Activated CD8-positive, alpha-beta T cell treated with anti-CD3 and anti-CD28 coated beads, Interleukin-2, amount 10 ng/mL, durations not matched to agents 7 days and 5 days (primary cell): ENCODE measurements around the gene TUBE1. TPM values are rescaled to one million over a fixed set of nuclear protein-coding genes. Genes with fewer than 3 reads are reported as not detected.

ENCODE experiments used
- ATAC-seq: fragments of 150-1000 bp; cut with Tn5 transposase; one replicate; pipeline ENCODE4 v1.10.0; 2021; ENCODE audit warnings: moderate library complexity
- CTCF ChIA-PET: fragments of 350-600 bp; sonication (Branson Sonifier 250); formaldehyde crosslinking; loops from one replicate; lab custom pipeline; 2021; ENCODE audit warnings: antibody characterized with exemption; lab: Charles Lee
- POLR2A ChIA-PET: fragments of 350-600 bp; sonication (Branson Sonifier 250); formaldehyde crosslinking; loops from one replicate; lab custom pipeline; 2021; ENCODE audit warnings: antibody characterized with exemption; lab: Charles Lee
- DNase-seq: peaks from one replicate; pipeline ENCODE4 v3.0.0-alpha.2; 2020
- H3K27ac Mint-ChIP-seq: one replicate; pipeline ENCODE4 v1.8.0; 2021; ENCODE audit warnings: mild to moderate bottlenecking, mixed read lengths
- H3K27me3 Mint-ChIP-seq: one replicate; pipeline ENCODE4 v1.8.0; 2021; ENCODE audit warnings: low read depth, mixed read lengths
- H3K36me3 Mint-ChIP-seq: one replicate; pipeline ENCODE4 v1.8.0; 2021; ENCODE audit warnings: low read depth, mixed read lengths
- H3K4me1 Mint-ChIP-seq: one replicate; pipeline ENCODE4 v1.8.0; 2021; ENCODE audit warnings: low read depth, mixed read lengths
- H3K4me3 Mint-ChIP-seq: one replicate; pipeline ENCODE4 v1.8.0; 2021; ENCODE audit warnings: mild to moderate bottlenecking, mixed read lengths
- H3K9me3 Mint-ChIP-seq: one replicate; pipeline ENCODE4 v1.8.0; 2022; ENCODE audit warnings: mixed read lengths; ENCODE audit not compliant: insufficient read depth
- total RNA-seq, 2 experiments: library from RNA; stranded (reverse); gene quantifications; one replicate each; pipeline ENCODE4 v1.2.3, GENCODE V29; 2021

The TUBE1 gene, protein sequence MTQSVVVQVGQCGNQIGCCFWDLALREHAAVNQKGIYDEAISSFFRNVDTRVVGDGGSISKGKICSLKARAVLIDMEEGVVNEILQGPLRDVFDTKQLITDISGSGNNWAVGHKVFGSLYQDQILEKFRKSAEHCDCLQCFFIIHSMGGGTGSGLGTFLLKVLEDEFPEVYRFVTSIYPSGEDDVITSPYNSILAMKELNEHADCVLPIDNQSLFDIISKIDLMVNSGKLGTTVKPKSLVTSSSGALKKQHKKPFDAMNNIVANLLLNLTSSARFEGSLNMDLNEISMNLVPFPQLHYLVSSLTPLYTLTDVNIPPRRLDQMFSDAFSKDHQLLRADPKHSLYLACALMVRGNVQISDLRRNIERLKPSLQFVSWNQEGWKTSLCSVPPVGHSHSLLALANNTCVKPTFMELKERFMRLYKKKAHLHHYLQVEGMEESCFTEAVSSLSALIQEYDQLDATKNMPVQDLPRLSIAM
- 10 to 100 TPM; 16.0 to 16.5 TPM for total RNA-seq

DNA sequence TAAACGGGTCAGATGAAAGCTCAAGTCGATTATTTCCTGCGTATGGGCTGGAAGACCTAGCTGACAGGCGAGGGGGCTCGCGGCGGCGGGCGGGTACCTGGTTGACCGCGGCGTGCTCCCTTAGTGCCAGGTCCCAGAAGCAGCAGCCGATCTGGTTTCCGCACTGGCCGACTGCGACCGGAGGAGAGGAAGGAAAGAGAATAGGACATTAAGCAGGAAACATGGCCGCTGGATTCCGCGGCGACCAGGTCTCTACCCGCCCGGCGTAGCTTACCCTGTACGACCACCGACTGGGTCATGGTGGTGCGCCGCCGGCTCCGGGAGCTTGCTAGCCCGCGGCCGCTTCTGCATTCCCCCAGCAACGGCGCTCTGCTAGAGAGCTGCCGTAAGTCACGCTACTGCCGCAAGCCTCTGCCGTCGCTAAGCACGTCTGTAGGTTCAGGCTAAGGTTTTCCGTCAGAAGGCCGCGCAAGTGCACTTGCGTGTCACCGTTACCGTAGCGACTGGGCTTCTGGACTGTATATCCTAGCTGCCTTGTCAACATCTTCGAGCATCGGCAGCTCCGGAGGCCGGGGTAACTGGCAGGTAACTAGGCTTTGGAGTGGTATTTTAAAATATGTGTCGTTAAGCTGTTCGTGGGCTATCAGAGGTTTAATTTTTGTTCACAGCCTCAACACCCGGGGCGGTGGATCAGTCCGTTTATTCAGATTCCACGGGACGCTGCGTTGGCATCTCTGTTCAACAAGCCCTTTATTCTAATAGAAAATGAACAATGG is at the start of gene TUBE1, which contains the start of gene FAM229B:
TSS of gene TUBE1 (minus strand) at position 347 of the 776 bp plus-strand sequence. CDS start at position 299, 48 bp downstream.
TSS of gene FAM229B (plus strand) at position 456 of the 776 bp plus-strand sequence. CDS start 11,693 bp downstream, outside the sequence.
- Mint-ChIP-seq H3K4me1 (peaks cover 3% of the 10 kb centered on the region), H3K9me3 (no peaks in the 10 kb centered on the region), H3K4me3 (no peak within 1 kb of the TSS), H3K27me3 (peaks cover 22% of the 10 kb centered on the region), H3K27ac (no peak within 1 kb of the TSS), H3K36me3 (peaks cover 3% of the 10 kb centered on the region)
- POLR2A ChIA-PET: interaction anchor here (0.6 to 2.1 kb wide), 15 partner anchors 11 to 1106 kb away, joined by 3 to 6 read pairs (median 3); partner anchors contain the start of genes REV3L and RPF2
- ATAC-seq (peak; percentile 96), DNase-seq (peak; percentile 95)
- CTCF ChIA-PET: interaction anchor here (0.7 to 7.5 kb wide), 18 partner anchors 11 to 829 kb away, joined by 3 to 99 read pairs (median 3); no protein-coding TSS in a partner anchor

DNA sequence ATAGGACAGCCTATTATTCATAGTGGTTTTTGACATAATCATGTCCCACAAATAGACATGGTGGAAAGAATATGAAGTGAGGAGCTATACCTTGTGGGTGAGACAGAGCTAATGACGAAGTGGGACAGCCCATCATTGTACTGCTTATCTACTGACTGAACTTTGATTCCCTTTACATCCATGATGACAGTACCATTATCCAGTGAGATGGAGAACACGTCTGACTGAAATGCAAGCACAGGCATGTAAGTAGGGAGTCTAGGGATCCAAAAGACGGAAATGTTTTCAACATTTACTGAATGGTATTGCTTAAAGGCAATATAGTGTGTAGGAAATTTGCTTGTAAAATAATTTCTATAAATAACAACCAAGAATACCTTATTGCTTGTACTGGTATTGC is 43.6 kb upstream of the TUBE1 start:
- no peaks in the 10 kb centered on the region for H3K9me3 Mint-ChIP-seq
- H3K4me1 Mint-ChIP-seq: no peaks in the 10 kb centered on the region
- no peak overlapping the region for H3K4me3 Mint-ChIP-seq
- no peaks in the 10 kb centered on the region for H3K36me3 Mint-ChIP-seq
- ATAC-seq (no peak), DNase-seq (no peak)
- H3K27me3 Mint-ChIP-seq: peaks cover 27% of the 10 kb centered on the region
- ChIA-PET POLR2A (no interaction called here), CTCF (interaction anchor here (1.8 kb wide), 1 partner anchor 33 kb away, joined by 9 read pairs; no protein-coding TSS in a partner anchor)
- H3K27ac Mint-ChIP-seq: no peak overlapping the region

DNA sequence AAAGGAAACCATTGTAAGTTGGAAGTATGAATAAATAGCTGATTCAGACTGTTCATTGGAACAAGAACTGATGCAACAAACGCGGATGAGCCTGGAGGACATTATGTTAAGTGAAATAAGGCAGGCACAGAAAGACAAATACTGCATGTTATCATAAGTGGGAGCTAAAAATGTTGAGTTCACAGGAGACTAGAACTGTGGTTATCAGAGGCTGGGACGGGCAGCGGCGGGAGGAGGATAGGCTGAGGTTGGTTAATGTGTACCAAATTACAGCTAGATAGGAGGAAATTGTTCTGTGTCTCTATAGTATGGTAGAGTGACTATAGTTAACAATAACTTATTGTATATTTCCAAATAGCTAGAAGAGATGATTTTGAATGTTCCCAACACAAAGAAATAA is 40.9 kb upstream of the TUBE1 start:
- peaks cover 18% of the 10 kb centered on the region for H3K27me3 Mint-ChIP-seq
- POLR2A ChIA-PET: no interaction called here
- no peaks in the 10 kb centered on the region for H3K9me3 Mint-ChIP-seq
- DNase-seq (no peak), ATAC-seq (no peak)
- H3K4me3 Mint-ChIP-seq: no peak overlapping the region
- H3K27ac Mint-ChIP-seq: no peak overlapping the region
- H3K4me1 Mint-ChIP-seq: no peaks in the 10 kb centered on the region
- H3K36me3 Mint-ChIP-seq: no peaks in the 10 kb centered on the region
- CTCF ChIA-PET: interaction anchor here (0.9 kb wide), 1 partner anchor 13 kb away, joined by 3 read pairs; no protein-coding TSS in a partner anchor

DNA sequence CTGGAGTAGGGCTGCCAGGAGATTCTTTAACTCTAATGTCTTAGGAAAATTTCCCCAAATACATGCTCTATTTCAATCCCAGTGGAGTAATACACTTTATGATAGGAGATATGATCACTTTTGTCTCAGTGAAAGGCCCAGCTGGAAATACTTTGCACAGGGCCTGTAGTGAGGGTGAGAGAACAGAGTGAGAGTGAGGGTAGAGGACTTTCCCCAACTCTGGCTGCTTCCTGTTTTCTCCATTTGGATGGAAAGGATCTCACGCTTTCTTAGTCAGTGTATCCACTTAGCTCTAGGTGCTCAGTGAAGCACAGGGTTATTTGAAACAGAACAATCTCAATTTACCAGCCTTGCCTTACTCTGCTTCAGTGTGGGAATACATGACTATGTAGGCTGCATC is 36.7 kb upstream of the TUBE1 start:
- POLR2A ChIA-PET: interaction anchor here (0.7 kb wide), 1 partner anchor 36 kb away, joined by 3 read pairs; the partner anchor contains the start of gene FAM229B
- Mint-ChIP-seq H3K4me3 (no peak overlapping the region), H3K4me1 (peaks cover 2% of the 10 kb centered on the region), H3K36me3 (no peaks in the 10 kb centered on the region), H3K9me3 (no peaks in the 10 kb centered on the region), H3K27ac (no peak overlapping the region), H3K27me3 (peaks cover 11% of the 10 kb centered on the region)
- DNase-seq (no peak), ATAC-seq (no peak)
- CTCF ChIA-PET: interaction anchor here (1.1 kb wide), 1 partner anchor 56 kb away, joined by 3 read pairs; no protein-coding TSS in a partner anchor

DNA sequence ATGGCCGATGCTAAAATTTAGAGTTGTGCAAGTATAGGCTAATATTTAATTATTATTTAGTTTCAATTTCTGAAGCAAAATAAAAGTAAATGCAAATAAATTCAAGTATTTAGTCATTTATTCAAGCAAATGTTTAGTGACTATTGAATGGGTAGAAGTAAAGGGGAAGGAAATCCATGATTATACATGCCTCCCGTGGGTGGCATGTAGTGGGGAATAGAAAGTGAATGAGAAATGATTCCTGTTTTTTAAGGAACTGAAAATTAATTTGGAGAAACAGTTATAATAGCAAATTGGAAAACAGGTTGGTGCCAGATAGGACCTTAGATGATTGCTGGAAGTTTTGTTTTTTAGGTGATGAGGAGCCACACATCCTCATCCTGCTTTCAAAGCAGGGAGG is 35.5 kb upstream of the TUBE1 start:
- Mint-ChIP-seq H3K4me3 (no peak overlapping the region), H3K27me3 (peaks cover 7% of the 10 kb centered on the region), H3K9me3 (no peaks in the 10 kb centered on the region), H3K27ac (no peak overlapping the region), H3K36me3 (no peaks in the 10 kb centered on the region), H3K4me1 (peaks cover 7% of the 10 kb centered on the region)
- DNase-seq (no peak), ATAC-seq (no peak)
- CTCF ChIA-PET: interaction anchor here (1.1 kb wide), 1 partner anchor 57 kb away, joined by 3 read pairs; no protein-coding TSS in a partner anchor
- POLR2A ChIA-PET: no interaction called here

DNA sequence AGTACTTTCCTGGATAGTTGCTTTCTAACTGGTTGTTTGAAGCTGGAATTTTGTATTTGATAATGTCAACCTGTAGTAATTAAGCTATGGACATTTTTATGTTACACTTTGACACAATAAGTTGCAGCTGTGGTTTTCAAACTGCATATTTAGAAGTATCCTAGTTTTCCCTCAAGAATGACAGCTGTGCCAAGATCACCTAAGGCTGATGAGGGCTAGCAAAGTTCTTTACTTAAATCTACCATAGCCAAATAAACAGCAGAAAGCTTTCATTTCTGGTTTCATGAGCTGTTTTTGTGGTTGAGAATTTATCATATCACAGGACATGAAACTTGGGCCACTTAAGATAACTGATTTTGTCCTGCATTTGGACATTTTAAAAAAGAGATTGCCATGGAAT is 30.8 kb upstream of the TUBE1 start:
- Mint-ChIP-seq H3K36me3 (no peaks in the 10 kb centered on the region), H3K9me3 (no peaks in the 10 kb centered on the region), H3K4me3 (no peak overlapping the region), H3K4me1 (peaks cover 18% of the 10 kb centered on the region), H3K27me3 (peaks cover 10% of the 10 kb centered on the region), H3K27ac (no peak overlapping the region)
- ATAC-seq: no peak
- ChIA-PET POLR2A (no interaction called here), CTCF (interaction anchor here (0.8 to 1.6 kb wide), 4 partner anchors 12 to 33 kb away, joined by 3 to 6 read pairs (median 3); partner anchors contain the start of genes FAM229B and TUBE1)
- DNase-seq: no peak

DNA sequence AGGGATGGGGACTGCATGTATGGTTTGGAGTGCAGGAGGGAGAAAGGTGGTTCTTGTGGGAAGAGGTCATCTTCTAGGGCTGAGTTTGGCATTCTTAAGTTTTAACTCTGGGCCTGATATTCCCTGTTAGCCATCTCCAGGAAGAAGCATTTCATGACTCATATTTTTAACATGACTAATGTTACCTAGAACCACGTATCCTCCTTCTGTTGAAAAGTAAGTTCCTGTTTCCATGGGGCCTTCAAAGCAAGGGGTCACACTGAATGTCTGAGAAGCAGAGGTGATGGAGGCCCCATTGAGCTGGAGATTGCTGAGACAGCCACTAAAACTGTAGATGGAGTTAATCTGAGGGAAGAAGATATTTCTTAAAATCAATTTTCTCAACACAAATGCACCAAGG is 30.3 kb upstream of the TUBE1 start:
- peaks cover 10% of the 10 kb centered on the region for H3K27me3 Mint-ChIP-seq
- CTCF ChIA-PET: interaction anchor here (0.8 to 1.6 kb wide), 4 partner anchors 12 to 33 kb away, joined by 3 to 6 read pairs (median 3); partner anchors contain the start of genes FAM229B and TUBE1
- POLR2A ChIA-PET: no interaction called here

DNA sequence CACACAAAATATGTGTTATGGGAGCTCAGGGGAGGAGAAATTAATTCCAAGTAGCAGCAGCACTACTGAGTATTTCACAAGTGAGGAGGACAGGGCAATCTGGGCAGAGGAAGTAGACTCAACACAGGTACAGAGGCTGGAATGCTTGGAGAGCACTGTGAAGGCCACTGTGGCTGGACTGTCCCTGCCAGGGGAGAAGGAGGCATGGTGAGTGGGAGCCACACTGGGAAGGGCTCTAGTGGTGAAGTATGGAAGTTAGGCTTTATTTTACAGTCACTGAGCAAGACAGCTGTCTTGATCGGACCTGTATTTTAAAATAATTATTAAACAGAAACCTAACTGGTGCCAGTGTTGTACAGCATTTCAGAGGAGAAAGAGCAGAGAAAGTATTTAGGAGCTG is 28.9 kb upstream of the TUBE1 start:
- no peak for ATAC-seq
- Mint-ChIP-seq H3K4me3 (no peak overlapping the region), H3K9me3 (no peaks in the 10 kb centered on the region), H3K27me3 (peaks cover 15% of the 10 kb centered on the region), H3K4me1 (peaks cover 17% of the 10 kb centered on the region), H3K36me3 (no peaks in the 10 kb centered on the region), H3K27ac (no peak overlapping the region)
- ChIA-PET CTCF (interaction anchor here (1.1 to 2.7 kb wide), 2 partner anchors 29 to 47 kb away, joined by 4 to 12 read pairs; partner anchors contain the start of genes FAM229B and TUBE1), POLR2A (no interaction called here)
- DNase-seq: no peak

More for the DNA sequence above, 30.3 kb upstream of the TUBE1 start:
- ATAC-seq: peak; percentile 55
- Mint-ChIP-seq H3K9me3 (no peaks in the 10 kb centered on the region), H3K27ac (no peak overlapping the region), H3K4me1 (peaks cover 17% of the 10 kb centered on the region), H3K36me3 (no peaks in the 10 kb centered on the region), H3K4me3 (no peak overlapping the region)
- DNase-seq: peak; percentile 29

DNA sequence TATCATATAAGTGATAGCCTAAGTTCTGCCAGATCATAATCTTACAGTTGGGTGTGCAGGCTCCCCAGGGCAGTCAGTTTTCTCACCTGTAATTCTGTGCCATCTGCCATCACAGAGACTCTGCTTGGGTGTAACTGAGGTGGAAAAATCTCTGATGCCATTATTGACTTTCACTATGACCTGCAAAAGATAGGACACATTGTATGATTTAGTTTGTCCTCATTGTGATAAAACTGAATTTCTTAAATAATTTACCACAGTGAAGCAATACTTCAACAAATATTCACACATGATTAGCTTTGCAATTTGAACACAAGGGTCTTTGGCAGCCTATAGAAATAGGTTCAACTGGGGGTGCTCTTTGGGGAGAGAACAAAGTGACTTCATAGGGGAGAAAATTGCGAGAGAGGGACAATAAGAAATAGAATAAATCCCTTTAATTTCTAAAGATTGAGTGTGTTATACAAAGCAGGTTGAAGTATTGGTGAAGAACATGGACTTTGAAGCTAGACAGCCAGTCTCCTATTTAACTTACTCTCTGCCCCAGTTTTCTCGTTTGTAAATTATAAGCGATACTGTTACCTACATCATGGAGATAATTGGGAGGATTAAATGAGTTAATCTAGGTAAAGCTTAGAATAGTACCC is 27.4 kb upstream of the TUBE1 start:
- Mint-ChIP-seq H3K9me3 (no peaks in the 10 kb centered on the region), H3K36me3 (no peaks in the 10 kb centered on the region), H3K27ac (no peak overlapping the region), H3K4me1 (peaks cover 17% of the 10 kb centered on the region), H3K27me3 (peaks cover 16% of the 10 kb centered on the region), H3K4me3 (no peak overlapping the region)
- ATAC-seq (no peak), DNase-seq (no peak)
- CTCF ChIA-PET: interaction anchor here (1.5 to 2.7 kb wide), 2 partner anchors 14 to 27 kb away, joined by 3 to 12 read pairs; partner anchors contain the start of genes FAM229B and TUBE1
- POLR2A ChIA-PET: no interaction called here

DNA sequence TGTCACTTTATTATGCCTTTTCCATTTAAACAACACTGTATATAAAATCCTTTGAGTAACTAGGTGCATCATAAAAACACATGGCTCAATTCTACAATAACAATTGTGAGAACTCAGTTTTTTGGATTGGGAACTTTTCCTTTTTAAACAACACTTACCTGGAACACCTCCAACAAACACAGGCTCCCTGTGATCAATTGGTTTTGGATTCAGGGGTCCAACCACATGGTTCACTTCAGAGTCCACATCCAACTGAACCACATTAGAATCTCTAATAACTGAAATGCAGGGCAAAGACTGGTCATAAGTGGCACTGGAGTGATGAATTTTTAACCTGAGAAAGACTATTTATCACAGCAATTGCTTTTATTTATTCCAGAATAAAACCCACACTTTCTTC is 26.6 kb upstream of the TUBE1 start:
- POLR2A ChIA-PET: no interaction called here

DNA sequence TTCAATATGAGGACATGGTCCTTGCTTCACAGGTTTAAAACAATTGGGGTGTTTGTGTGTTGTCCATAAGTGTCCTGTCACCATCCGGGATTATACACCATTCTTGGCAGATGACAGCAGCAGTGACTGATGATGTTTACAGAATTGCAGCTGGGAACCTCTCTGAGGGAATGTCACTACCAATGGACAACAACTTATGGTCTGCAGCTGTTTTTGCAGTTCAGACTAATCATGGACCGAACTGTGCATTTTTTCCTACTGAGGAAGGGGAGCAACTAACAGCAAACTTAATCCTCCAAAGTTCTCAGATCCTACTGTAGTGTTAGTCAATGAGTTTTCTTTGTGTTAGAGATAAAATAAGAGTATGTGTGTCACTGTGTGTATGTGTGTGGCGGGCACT is 26.1 kb upstream of the TUBE1 start:
- no peak overlapping the region for H3K4me3 Mint-ChIP-seq
- H3K27ac Mint-ChIP-seq: no peak overlapping the region
- CTCF ChIA-PET: no interaction called here
- no peak for DNase-seq
- H3K36me3 Mint-ChIP-seq: no peaks in the 10 kb centered on the region
- H3K27me3 Mint-ChIP-seq: peaks cover 20% of the 10 kb centered on the region
- no peak for ATAC-seq
- H3K4me1 Mint-ChIP-seq: peaks cover 17% of the 10 kb centered on the region
- POLR2A ChIA-PET: no interaction called here
- H3K9me3 Mint-ChIP-seq: no peaks in the 10 kb centered on the region

More for the DNA sequence above, 26.6 kb upstream of the TUBE1 start:
- peaks cover 20% of the 10 kb centered on the region for H3K27me3 Mint-ChIP-seq
- H3K9me3 Mint-ChIP-seq: no peaks in the 10 kb centered on the region
- no peak overlapping the region for H3K4me3 Mint-ChIP-seq
- no peaks in the 10 kb centered on the region for H3K36me3 Mint-ChIP-seq
- CTCF ChIA-PET: no interaction called here
- peaks cover 17% of the 10 kb centered on the region for H3K4me1 Mint-ChIP-seq
- H3K27ac Mint-ChIP-seq: no peak overlapping the region
- DNase-seq: no peak
- no peak for ATAC-seq
